ENCODE data around the gene RANBP1. TPM values are rescaled to one million over a fixed set of nuclear protein-coding genes. Genes with fewer than 3 reads are reported as not detected.

Gene RANBP1
- total and polyA plus RNA-seq, 2 of the 13 experiments (the other 11 are each of a cell fraction or from before 2014, with no cell fraction given): 181 to 492 TPM

- H3K4me3 ChIP-seq (replicated peaks in 1 of 3; ENCODE audit: insufficient read depth in 1 of 3, low read depth in 2 of 3, low read length in 3 of 3): no peak overlapping the region
- H3K4me2 ChIP-seq (ENCODE audit: low read depth, low read length): no peak overlapping the region
- H3K27ac ChIP-seq (ENCODE audit: extremely low read length, insufficient read depth, low read length): no peak overlapping the region
- no peak for TF ChIP-seq RAD51 (IDR thresholded peaks at IDR 0.05; ENCODE audit: borderline replicate concordance)
- no peak for TF ChIP-seq SNAPC5 (CRISPR knock-in tag; IDR thresholded peaks at IDR 0.05; ENCODE audit: borderline replicate concordance)
- no peak for TF ChIP-seq AKAP8 (CRISPR knock-in tag; IDR thresholded peaks at IDR 0.05)
- 0 out of 4 replicates have a peak, but pooled peaks of 1 of the 2 experiments have one; percentile 12 for TF ChIP-seq POLR2A (IDR thresholded peaks at IDR 0.05; ENCODE audit: insufficient read depth in 1 of 2, low read depth in 2 of 2, low read length in 2 of 2)
- TF ChIP-seq ZNF598 (CRISPR knock-in tag; IDR thresholded peaks at IDR 0.05; ENCODE audit: borderline replicate concordance): no peak
- WGBS (ENCODE audit: low lambda C conversion rate): 98% methylated on average over 6 of the region's 7 CpGs
- POLR2A ChIA-PET: interaction anchor here (1.3 kb wide), 1 partner anchor 10 kb away, joined by 4 read pairs; the partner anchor contains the start of gene TRMT2A
- H3K36me3 ChIP-seq (replicated peaks in 1 of 2; ENCODE audit: control insufficient read depth in 1 of 2, insufficient read depth in 2 of 2, low read length in 2 of 2): peaks cover 47 to 91% of the 10 kb centered on the region in 2 experiments
- ATAC-seq (no peak), DNase-seq (ENCODE audit: low spot score) (no peak), FAIRE-seq (no peak)
- no peaks in the 10 kb centered on the region for H3K27me3 ChIP-seq (ENCODE audit: control insufficient read depth in 1 of 2, insufficient read depth in 2 of 2, low read length in 2 of 2)
- H3K4me1 ChIP-seq (ENCODE audit: insufficient read depth, low read length): peaks cover 8% of the 10 kb centered on the region
- in situ Hi-C loops (cut with HindIII; ENCODE audit: extremely low pct_ligation_motif_present, low pct_unique_long_range_greater_than_20kb) (no loop called here), intact Hi-C loops (cut with micrococcal nuclease; ENCODE audit: unreplicated experiment) (no loop called here)
- CTCF ChIA-PET (ENCODE audit: low intra/inter-chr PET ratio, low total read pairs): no interaction called here
- peaks cover 5% of the 10 kb centered on the region for H3K79me2 ChIP-seq (ENCODE audit: insufficient read depth, low read length)
- H4K20me1 ChIP-seq (ENCODE audit: insufficient read depth, low read length): peaks cover 4% of the 10 kb centered on the region; the same call in 1 of the 2 replicates
- no peaks in the 10 kb centered on the region for H3K9me3 ChIP-seq (ENCODE audit: low read length)
- no TSS peak for BruUV-seq (replicated peaks)
- H2AFZ ChIP-seq (ENCODE audit: low read length): no peak overlapping the region
- H3K9ac ChIP-seq (ENCODE audit: insufficient read depth, low read depth, low read length): no peak overlapping the region
Measured at GRCh38 chr22:20107471-20107901, 8.4 kb upstream of the RANBP1 start.

GRCh38 chr22:20107951-20108756 lies 7.8 kb upstream of the RANBP1 start:
- intact Hi-C loops (cut with micrococcal nuclease; ENCODE audit: unreplicated experiment) (no loop called here), in situ Hi-C loops (cut with HindIII; ENCODE audit: extremely low pct_ligation_motif_present, low pct_unique_long_range_greater_than_20kb) (no loop called here)
- Histone ChIP-seq H3K9me3 (ENCODE audit: low read length) (no peaks in the 10 kb centered on the region), H3K79me2 (ENCODE audit: insufficient read depth, low read length) (peaks cover 3% of the 10 kb centered on the region), H4K20me1 (ENCODE audit: insufficient read depth, low read length) (peaks cover 4% of the 10 kb centered on the region; the same call in 1 of the 2 replicates), H3K27me3 (ENCODE audit: control insufficient read depth in 1 of 2, insufficient read depth in 2 of 2, low read length in 2 of 2) (no peaks in the 10 kb centered on the region), H3K36me3 (replicated peaks in 1 of 2; ENCODE audit: control insufficient read depth in 1 of 2, insufficient read depth in 2 of 2, low read length in 2 of 2) (peaks cover 48 to 91% of the 10 kb centered on the region in 2 experiments), H3K9ac (ENCODE audit: insufficient read depth, low read depth, low read length) (no peak overlapping the region), H3K27ac (ENCODE audit: extremely low read length, insufficient read depth, low read length) (no peak overlapping the region), H2AFZ (ENCODE audit: low read length) (no peak overlapping the region), H3K4me3 (replicated peaks in 1 of 3; ENCODE audit: insufficient read depth in 1 of 3, low read depth in 2 of 3, low read length in 3 of 3) (no peak overlapping the region), H3K4me1 (ENCODE audit: insufficient read depth, low read length) (peaks cover 10% of the 10 kb centered on the region), H3K4me2 (ENCODE audit: low read depth, low read length) (no peak overlapping the region)
- ChIA-PET CTCF (ENCODE audit: low intra/inter-chr PET ratio, low total read pairs) (no interaction called here), POLR2A (interaction anchor here (1.3 kb wide), 1 partner anchor 9 kb away, joined by 4 read pairs; the partner anchor contains the start of gene TRMT2A)
- DNase-seq (ENCODE audit: low spot score): no peak
- WGBS (ENCODE audit: low lambda C conversion rate): 96% methylated on average over 10 of the region's 13 CpGs
- no peak for TF ChIP-seq ZNF766 (CRISPR knock-in tag; IDR thresholded peaks at IDR 0.05; ENCODE audit: borderline replicate concordance)
- peak; percentile 71 for TF ChIP-seq AGO2 (optimal IDR thresholded peaks at IDR 0.05; ENCODE audit: low read depth, low read length)
- BruUV-seq (replicated peaks): no TSS peak
- FAIRE-seq: no peak
- ATAC-seq: no peak
